PC-3 (cell line): Measurements from ENCODE around the gene FAM110A. TPM values are rescaled to one million over a fixed set of nuclear protein-coding genes. Genes with fewer than 3 reads are reported as not detected.
"Not testable (repeated sequence)": the region's sequence is repeated elsewhere in the genome, so short reads cannot be mapped to it uniquely, and the experiment has no call there.

Experiments used
- ATAC-seq: fragments of 200-7000 bp; cut with Tn5 transposase; 2 replicates; pipeline ENCODE4 v1.9.1; 2020; ENCODE audit warnings: mild to moderate bottlenecking, moderate library complexity
- BruUV-seq: library from RNA; stranded (reverse); fragments of 400-500 nt; replicated peaks from 2 replicates; lab custom pipeline; 2021; lab: Mats Ljungman, UMichigan
- CTCF ChIA-PET: fragments of 300-600 bp; sonication (Branson Sonifier 250); formaldehyde crosslinking; loops from one replicate; lab custom pipeline; 2022; ENCODE audit warnings: antibody characterized with exemption; lab: Charles Lee
- POLR2A ChIA-PET: fragments of 300-600 bp; sonication (Branson Sonifier 250); formaldehyde crosslinking; loops from one replicate; lab custom pipeline; 2022; ENCODE audit warnings: antibody characterized with exemption; ENCODE audit not compliant: unreplicated experiment; lab: Charles Lee
- DNase-seq: peaks from one replicate; pipeline ENCODE4 v3.0.0-alpha.2; 2015
- H2AFZ ChIP-seq: fragments of 300-600 bp; sonication (generic); 2 replicates; pipeline ENCODE4 v1.6.0; 2016; ENCODE audit warnings: antibody characterized with exemption, low read length
- H3F3A ChIP-seq: fragments of 300-600 bp; sonication (generic); one replicate; pipeline ENCODE4 v1.6.0; 2017; ENCODE audit warnings: antibody characterized with exemption, low read length, control low read depth, mild to moderate bottlenecking; ENCODE audit not compliant: unreplicated experiment
- H3K27ac ChIP-seq: fragments of 300-600 bp; sonication (generic); 2 replicates; pipeline ENCODE4 v1.5.1; 2016; ENCODE audit warnings: mild to moderate bottlenecking, low read length
- H3K27me3 ChIP-seq: fragments of 300-600 bp; sonication (generic); 2 replicates; pipeline ENCODE4 v1.6.1; 2016; ENCODE audit warnings: low read length, mixed read lengths
- H3K36me3 ChIP-seq: fragments of 300-600 bp; sonication (generic); 2 replicates; pipeline ENCODE4 v1.6.1; 2016; ENCODE audit warnings: low read depth, mixed run types, low read length, mixed read lengths
- H3K4me1 ChIP-seq: fragments of 300-600 bp; sonication (generic); 2 replicates; pipeline ENCODE4 v1.5.1; 2016; ENCODE audit warnings: low read length; ENCODE audit not compliant: insufficient read depth
- H3K4me2 ChIP-seq: fragments of 300-600 bp; sonication (generic); 2 replicates; pipeline ENCODE4 v1.6.0; 2016; ENCODE audit warnings: low read length
- H3K4me3 ChIP-seq: fragments of 300-600 bp; sonication (generic); 2 replicates; pipeline ENCODE4 v1.5.1; 2016; ENCODE audit warnings: mild to moderate bottlenecking, low read length, mixed read lengths
- H3K79me2 ChIP-seq: fragments of 300-600 bp; sonication (generic); 2 replicates; pipeline ENCODE4 v1.6.1; 2017; ENCODE audit warnings: low read length, mixed read lengths
- H3K9ac ChIP-seq: fragments of 300-600 bp; sonication (generic); 2 replicates; pipeline ENCODE4 v1.6.0; 2016; ENCODE audit warnings: mild to moderate bottlenecking, low read length
- H3K9me2 ChIP-seq: fragments of 300-600 bp; sonication (generic); replicated peaks from 2 replicates; pipeline ENCODE4 v1.6.1; 2016; ENCODE audit warnings: mixed run types, low read length, mixed read lengths
- H3K9me3 ChIP-seq: fragments of 300-600 bp; sonication (generic); 2 replicates; pipeline ENCODE4 v1.6.1; 2016; ENCODE audit warnings: low read length, mixed read lengths
- H4K20me1 ChIP-seq: fragments of 300-600 bp; sonication (generic); 2 replicates; pipeline ENCODE4 v1.6.1; 2016; ENCODE audit warnings: low read length, mixed read lengths
- CTCF ChIP-seq: fragments of 300-600 bp; sonication (generic); conservative IDR thresholded peaks from 2 replicates; pipeline ENCODE4 v1.5.1; 2017; ENCODE audit warnings: antibody characterized with exemption, low read depth, mild to moderate bottlenecking, low read length
- EZH2 ChIP-seq: fragments of 300-600 bp; sonication (generic); IDR thresholded peaks from one replicate; pipeline ENCODE4 v1.6.1; 2017; ENCODE audit warnings: antibody characterized with exemption, mild to moderate bottlenecking, low read length; ENCODE audit not compliant: unreplicated experiment
- EZH2phosphoT487 ChIP-seq: fragments of 300-600 bp; sonication (generic); IDR thresholded peaks from 2 replicates; pipeline ENCODE4 v1.6.1; 2018; ENCODE audit warnings: mild to moderate bottlenecking, antibody characterized with exemption, low read length, borderline replicate concordance
- intact Hi-C: fragments of 100-400 bp; cut with micrococcal nuclease; formaldehyde crosslinking; loops from 2 replicates; pipeline ENCODE4 v1.9.0; 2023
- total RNA-seq: library from RNA; depleted of rRNA; stranded (reverse); fragments of >200 nt; gene quantifications from 2 replicates; pipeline ENCODE4 v1.2.3, GENCODE V29; 2014

Gene FAM110A
- total RNA-seq, 1 experiment from 2014 or later = 28.4 TPM

DNA sequence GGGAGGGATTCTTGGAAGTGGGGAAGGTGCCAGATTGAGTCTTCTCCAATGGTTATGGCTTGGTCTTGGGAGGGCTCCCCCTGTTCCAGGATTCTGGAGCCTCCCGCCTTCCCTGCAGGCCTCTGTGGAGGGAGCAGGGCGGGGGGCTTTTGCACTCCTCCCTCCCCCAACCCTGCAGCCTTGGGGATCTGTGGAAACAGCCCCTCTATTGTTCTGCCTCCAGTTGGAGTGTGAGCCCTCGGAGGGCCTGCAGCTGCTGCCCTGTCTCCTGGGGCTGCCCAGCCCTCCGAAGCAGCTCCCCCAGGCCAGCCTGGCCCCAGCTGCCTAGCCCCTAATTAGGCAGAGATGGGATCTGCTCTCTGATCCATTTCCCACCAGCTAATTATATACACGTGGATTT lies 14.7 kb downstream of the FAM110A start:
- Histone ChIP-seq H3K9ac (no peak overlapping the region), H4K20me1 (peaks cover 4% of the 10 kb centered on the region; the same call in 1 of the 2 replicates), H3F3A (no peaks in the 10 kb centered on the region), H2AFZ (no peak overlapping the region), H3K79me2 (peaks cover 26% of the 10 kb centered on the region), H3K36me3 (peaks cover 10% of the 10 kb centered on the region; the same call in 1 of the 2 replicates), H3K9me3 (no peaks in the 10 kb centered on the region), H3K4me3 (no peak overlapping the region), H3K9me2 (no peaks in the 10 kb centered on the region), H3K27ac (no peak overlapping the region), H3K27me3 (no peaks in the 10 kb centered on the region), H3K4me2 (no peak overlapping the region), H3K4me1 (peaks cover 15% of the 10 kb centered on the region)
- TF ChIP-seq EZH2phosphoT487 = no peak
- BruUV-seq = no TSS peak
- DNase-seq (no peak), ATAC-seq (no peak)
- ChIA-PET CTCF (no interaction called here), POLR2A (no interaction called here)
- intact Hi-C loops = no loop called here

- POLR2A ChIA-PET, ATAC-seq, H3K27ac ChIP-seq, H2AFZ ChIP-seq, BruUV-seq, H3K9me2 ChIP-seq, H3K9ac ChIP-seq, H3K9me3 ChIP-seq, H4K20me1 ChIP-seq, H3K4me3 ChIP-seq, H3F3A ChIP-seq, DNase-seq, H3K27me3 ChIP-seq, H3K4me2 ChIP-seq, intact Hi-C loops, CTCF ChIA-PET: not testable (repeated sequence)
- H3K36me3 ChIP-seq = peaks cover 10% of the 10 kb centered on the region; the same call in 1 of the 2 replicates
- peaks cover 21% of the 10 kb centered on the region for H3K79me2 ChIP-seq
- H3K4me1 ChIP-seq = peaks cover 10% of the 10 kb centered on the region
These were observed 15.2 kb downstream of the FAM110A start for GRCh38 chr20:848731-849130.

DNA sequence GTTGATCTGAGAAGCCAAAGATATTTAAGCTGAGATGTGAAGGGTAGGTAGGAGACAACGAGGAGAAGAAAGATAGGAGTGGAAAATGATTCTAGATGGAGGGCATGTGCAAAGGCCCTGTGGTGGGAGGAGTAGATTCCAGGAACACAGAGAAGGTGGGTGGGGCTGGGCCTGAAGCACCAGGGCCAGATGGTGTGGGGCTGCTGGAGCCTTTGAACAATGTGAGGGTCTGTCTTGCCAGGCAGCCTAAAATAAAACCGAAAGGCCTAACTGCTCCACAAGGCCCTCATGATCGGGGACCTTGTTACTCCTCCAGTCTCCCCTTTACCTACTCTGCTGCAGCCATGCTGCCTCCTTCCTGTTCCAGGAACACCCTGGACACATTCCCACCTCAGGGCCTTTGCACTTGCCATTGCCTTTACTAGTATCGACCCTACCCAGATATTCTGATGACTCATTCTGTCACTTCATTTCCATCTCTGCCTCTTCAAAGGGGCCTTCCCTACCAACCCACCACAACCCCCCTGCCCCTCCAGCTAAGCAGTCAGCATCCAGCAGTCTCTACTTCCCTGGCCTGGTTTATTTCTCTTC lies 20.0 kb downstream of the FAM110A start:
- Histone ChIP-seq H3K27me3 (no peaks in the 10 kb centered on the region), H3K4me2 (no peak overlapping the region), H4K20me1 (no peaks in the 10 kb centered on the region), H3K79me2 (no peaks in the 10 kb centered on the region), H3K27ac (no peak overlapping the region), H3K4me1 (peaks cover 22% of the 10 kb centered on the region), H3F3A (no peaks in the 10 kb centered on the region), H3K36me3 (no peaks in the 10 kb centered on the region), H3K9me2 (no peaks in the 10 kb centered on the region), H3K4me3 (no peak overlapping the region), H3K9me3 (no peaks in the 10 kb centered on the region), H3K9ac (no peak overlapping the region), H2AFZ (no peak overlapping the region)
- TF ChIP-seq EZH2phosphoT487 = no peak
- no peak for TF ChIP-seq EZH2
- intact Hi-C loops = no loop called here
- no peak for ATAC-seq
- POLR2A ChIA-PET = no interaction called here
- BruUV-seq = no TSS peak
- no peak for DNase-seq
- CTCF ChIA-PET = no interaction called here

DNA sequence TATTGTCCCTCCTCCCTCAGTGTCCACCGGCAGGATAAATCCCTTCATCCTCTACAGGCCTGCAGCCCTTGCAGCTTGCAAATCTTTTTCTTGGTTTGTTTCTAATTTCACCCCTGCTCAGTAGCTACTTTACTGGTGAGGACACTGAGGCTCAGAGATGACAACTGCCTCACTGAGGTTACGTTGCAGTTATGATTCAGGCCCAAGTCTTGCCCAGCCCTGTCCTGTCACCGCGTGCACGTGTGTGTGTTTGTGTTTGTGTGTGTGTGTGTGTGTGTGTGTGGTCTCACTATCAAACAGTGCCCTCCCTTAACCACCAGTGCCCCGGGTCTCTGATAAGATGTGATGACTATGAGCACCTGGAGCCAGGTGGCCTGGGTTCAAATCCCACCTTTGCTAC lies 21.1 kb downstream of the FAM110A start:
- Histone ChIP-seq H3K36me3 (no peaks in the 10 kb centered on the region), H3K9me3 (no peaks in the 10 kb centered on the region), H3K4me1 (peaks cover 25% of the 10 kb centered on the region), H3K27ac (no peak overlapping the region), H3K9me2 (no peaks in the 10 kb centered on the region), H3K79me2 (no peaks in the 10 kb centered on the region), H3K4me3 (no peak overlapping the region), H2AFZ (no peak overlapping the region), H3K27me3 (no peaks in the 10 kb centered on the region), H3F3A (no peaks in the 10 kb centered on the region), H3K4me2 (no peak overlapping the region), H3K9ac (no peak overlapping the region), H4K20me1 (no peaks in the 10 kb centered on the region)
- ChIA-PET POLR2A (no interaction called here), CTCF (interaction anchor here (0.5 kb wide), 1 partner anchor 37 kb away, joined by 8 read pairs; no protein-coding TSS in a partner anchor)
- ATAC-seq (no peak), DNase-seq (no peak)
- TF ChIP-seq CTCF (no peak), EZH2phosphoT487 (no peak), EZH2 (no peak)
- intact Hi-C loops = no loop called here
- no TSS peak for BruUV-seq
